Hematopoietic multipotent progenitor cell (in vitro differentiated cells): ENCODE results near the gene GNAI1. TPM values are rescaled to one million over a fixed set of nuclear protein-coding genes. Genes with fewer than 3 reads are reported as not detected.

Experiments
- DNase-seq, 3 donors: peaks; one replicate each; pipeline ENCODE4 v3.0.0-alpha.2; 2011 to 2015; ENCODE audit warnings: low read depth in 2 of 3, low spot score in 2 of 3
- total RNA-seq: library from RNA; depleted of rRNA; stranded (reverse); fragments of >200 nt; gene quantifications from one replicate; pipeline ENCODE4 v1.2.3, GENCODE V29; 2012

Gene GNAI1
- total RNA-seq, 1 donor, result 28.8 TPM

DNA sequence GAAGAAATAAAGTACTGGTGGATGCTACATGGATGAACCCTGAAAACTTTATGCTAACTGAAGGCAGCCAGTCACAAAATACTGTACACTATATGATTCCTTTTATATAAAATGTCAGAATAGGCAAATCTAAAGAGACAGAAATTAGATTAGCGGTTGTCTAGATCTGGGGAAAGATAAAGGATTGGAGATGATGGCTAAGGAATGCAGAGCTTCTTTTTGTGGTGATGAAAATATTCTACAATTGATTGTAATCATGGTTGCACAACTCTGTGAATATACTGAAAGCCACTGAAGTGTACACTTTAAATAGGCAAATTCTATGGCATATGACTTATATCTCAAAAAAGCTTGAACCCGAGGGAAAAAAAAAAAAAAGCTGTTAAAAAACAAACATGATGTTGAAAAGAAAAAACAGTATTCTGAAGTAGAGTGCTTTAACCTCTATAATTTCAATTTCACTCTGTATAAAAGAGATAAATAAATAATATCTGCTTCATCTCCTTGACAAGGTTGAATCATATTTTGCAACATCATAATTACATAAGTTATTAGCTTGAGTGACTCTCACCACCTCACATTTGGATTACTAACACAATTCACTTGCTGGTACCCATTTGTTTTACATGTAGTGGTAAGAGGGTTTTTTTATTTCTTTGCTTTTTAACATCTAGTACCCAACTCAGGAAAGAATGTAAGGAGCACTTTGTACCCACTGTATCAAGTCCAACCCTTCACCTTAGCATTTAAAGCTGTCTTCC, 2.8 kb upstream of the GNAI1 start:
- DNase-seq, result no peak

DNA sequence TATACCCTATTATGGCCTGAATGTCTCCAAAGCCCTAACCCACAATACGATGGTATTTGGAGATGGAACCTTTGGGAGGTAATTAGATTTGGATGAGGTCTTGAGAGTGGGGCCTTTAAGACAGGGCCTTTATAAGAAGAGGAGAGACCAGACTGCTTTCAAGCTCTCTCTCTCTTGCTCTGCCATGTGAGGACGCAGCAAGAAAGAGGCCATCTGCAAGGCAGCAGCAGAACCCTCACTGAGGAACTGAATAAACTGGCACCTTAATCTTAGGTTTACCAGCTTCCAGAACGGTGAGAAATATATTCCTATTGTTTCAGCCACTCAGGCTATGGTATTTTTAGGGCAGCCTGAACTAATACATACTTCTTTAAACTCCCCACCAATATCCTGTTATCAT, 2.0 kb upstream of the GNAI1 start:
- no peak for DNase-seq

DNA sequence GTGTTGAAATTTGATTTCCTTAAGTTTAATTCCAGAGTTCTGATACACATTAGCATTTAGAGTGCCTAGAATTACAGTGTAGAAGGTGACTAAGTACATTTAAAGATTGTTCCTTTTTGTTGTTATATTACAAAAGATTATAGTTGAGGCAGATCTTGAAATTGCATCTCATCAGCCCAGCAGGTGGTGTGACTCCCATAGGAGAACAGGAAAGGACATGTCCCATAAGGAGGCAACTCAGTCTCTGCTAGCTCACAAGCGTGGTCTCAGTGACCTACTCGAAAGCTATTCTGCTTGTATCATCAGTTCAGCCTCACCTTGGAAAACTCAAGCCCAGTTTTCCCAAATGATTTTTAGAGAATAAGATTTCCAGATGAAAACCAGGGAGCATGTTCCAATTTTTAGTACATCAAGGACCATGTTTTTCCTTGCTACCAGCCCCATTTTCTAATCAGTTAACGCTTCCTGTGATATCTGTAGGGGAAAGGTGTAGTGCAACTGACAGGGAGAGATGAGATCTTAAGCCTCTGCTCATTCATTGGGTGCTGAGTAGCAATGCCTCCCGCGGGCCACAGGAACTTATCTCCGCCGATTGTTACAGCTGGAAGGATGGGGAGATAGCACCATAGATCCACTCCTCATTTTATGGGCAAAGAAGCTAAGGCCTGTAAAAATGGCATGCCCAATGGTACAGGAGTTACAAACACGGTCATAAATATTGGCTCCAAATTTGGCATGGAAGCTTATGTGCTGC, 1.1 kb upstream of the GNAI1 start:
- DNase-seq, result no peak

DNA sequence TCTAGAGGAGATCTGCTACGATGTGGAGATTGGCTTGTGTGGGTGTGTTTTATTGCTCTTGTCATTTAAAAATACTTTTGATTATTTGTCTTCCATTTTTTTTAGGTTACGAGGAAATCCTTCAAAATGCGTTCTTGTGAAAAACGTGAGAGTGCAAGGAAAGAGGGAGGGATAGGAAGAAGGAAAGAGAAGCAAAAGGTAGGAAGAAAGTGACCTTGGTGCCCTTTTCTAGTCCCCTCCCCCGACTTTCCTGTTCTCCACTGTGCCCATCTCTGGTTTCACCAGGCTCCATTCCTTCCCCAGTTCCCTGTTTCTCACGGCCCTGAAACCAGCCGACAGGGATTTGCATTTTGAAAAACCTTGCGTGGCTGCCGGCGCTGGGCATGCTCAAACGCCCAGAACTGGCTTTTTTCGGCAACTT, 506 bp upstream of the GNAI1 start:
- peak in 1 of 3 donors; percentile 23 for DNase-seq

DNA sequence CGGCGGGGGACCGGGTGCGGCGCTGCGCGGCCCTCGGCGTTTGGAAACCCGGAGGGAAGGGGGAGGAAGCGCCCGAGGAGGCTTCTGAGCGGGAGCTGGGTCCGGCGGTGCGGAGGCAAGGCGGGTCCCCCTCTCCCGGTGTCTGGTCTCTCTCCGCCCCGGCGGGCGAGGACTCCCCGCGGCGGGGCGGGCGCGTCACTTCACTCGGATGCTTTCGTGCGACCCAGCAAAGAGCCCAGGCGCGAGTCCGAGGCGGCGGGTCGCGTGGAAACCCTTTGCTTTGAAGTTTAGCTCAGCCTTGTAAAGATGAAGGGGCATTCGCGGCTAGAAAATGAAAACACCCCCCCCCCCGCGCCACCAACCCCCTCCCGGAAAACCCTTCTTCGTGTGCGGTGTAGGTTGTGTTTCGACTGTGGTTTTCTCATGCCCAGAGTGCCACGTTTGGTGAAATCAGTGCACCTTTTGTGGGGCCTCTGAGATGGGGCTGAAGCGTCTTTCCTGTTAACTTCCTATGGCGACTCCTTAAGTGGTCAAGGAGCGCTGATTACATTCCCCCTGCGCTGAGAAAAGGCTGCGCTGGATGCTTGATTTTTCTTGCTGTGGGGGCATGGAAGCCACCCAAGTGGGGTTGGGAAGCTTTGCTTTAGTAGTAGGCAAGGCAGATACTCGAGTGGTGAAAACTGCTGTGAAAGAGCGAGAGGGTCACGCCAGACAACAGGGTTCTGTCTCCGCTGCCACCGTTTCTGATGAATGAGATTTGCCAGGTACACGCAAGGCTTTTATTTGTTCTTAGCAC, 876 bp downstream of the GNAI1 start:
- DNase-seq, result no peak

DNA sequence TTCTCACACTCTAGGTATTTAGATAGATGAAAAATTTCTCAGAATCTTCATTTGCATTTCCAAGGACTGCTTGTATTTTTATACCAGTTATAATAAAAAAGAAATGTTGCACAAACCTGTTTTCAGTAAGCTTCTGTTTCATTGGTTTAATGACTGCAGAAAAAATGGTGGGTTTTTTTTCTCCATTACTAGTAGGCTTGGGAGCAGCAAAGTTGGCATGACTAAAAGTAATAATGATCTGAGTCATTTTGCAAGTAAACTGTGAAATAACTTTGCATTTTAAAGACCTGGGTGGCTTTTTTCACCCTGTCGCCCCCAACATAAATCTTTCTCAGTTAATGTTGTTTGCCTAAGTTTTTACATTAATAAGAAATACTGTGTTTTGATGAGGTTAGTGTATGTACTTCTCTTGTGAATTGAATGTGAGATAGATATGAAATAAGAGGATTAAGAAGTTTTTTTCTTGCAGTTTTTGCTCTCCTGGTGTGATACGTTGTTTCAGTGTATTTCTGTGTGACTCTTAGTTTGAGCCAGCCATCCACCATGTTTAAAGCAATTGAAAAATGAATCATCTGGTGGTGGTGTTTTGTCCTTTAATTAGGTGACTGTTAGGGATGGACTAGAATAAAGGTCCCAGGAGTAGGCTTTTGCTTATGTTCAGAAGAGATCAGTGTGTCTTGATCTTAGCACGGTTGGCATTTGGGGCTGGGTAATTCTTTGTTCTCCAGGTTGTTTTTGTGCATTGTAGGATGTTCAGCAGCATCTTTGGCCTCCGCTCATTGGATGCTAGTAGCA, 1.8 kb downstream of the GNAI1 start:
- peak in 1 of 3 donors; percentile 18 for DNase-seq

DNA sequence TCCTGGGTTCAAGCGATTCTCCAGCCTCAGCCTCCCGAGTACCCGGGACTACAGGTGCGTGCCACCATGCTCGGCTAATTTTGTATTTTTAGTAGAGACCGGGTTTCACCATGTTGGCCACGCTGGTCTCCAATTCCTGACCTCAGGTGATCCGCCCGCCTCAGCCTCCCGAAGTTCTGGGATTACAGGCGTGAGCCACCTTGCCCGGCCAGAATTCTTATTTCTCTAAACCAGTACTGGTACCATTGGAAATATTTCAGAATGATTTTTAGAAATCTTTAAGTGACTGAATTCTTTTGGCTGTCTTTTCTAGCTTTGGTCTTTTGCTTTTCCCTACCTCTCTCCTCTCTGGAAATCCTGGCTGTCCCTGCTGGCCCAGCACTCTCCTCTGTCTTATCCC, 2.8 kb downstream of the GNAI1 start:
- no peak for DNase-seq

DNA sequence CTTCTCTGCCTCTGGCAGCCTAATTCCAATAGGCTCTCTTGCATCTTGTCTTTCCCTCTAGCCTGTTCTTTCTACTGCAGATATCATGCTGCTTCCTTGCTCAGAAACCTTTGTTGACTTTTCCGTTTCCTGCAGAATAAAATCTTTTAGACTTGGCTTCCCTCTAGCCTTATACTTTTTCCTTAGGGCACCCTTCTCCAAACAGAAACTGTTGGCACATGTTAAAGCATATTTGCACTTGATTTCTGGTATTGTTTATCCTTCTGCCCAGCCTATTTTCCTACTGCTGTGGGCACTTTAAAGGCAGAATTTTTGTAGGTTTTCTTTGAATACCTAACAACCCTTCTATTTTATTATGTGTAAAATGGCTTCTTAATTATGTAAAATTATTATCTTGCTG, 4.6 kb downstream of the GNAI1 start:
- no peak for DNase-seq

DNA sequence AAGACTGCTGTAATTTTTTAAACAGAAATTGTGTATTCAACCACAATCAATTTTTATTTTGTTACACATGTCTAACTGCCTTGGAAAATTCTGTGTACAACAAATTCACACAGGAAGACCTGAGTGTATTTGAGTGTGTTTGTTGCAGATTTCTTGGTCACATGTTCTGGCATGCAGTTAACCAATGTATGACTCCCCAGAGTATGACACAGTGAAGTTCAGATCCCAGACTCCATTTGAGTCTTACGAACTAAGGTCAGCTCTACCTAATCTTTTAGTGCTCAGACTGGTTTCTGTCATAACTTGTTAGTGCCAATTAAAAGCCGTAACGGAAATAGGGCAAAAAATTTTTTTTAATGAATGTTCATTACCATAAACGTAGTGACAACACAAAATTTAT, 5.8 kb downstream of the GNAI1 start:
- no peak for DNase-seq

DNA sequence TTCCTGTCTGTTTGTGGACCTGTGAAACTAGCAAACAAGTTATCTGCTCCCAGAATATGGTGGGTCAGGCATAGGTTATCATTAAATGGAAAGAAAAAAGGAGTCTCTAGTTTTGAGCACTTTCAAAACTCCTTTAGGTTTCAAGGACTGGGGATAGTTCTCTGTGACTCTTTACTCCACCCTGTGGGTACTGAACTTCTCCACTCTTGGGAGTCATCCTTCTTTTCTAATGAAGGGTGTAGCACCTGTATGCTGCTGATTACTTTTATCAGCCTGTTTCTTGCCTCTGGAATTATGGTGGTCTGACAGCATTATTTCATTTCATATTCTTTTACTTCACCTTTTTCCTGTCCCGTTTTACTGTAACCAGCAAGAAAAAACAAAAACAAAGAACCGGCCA, 6.7 kb downstream of the GNAI1 start:
- DNase-seq, result no peak

DNA sequence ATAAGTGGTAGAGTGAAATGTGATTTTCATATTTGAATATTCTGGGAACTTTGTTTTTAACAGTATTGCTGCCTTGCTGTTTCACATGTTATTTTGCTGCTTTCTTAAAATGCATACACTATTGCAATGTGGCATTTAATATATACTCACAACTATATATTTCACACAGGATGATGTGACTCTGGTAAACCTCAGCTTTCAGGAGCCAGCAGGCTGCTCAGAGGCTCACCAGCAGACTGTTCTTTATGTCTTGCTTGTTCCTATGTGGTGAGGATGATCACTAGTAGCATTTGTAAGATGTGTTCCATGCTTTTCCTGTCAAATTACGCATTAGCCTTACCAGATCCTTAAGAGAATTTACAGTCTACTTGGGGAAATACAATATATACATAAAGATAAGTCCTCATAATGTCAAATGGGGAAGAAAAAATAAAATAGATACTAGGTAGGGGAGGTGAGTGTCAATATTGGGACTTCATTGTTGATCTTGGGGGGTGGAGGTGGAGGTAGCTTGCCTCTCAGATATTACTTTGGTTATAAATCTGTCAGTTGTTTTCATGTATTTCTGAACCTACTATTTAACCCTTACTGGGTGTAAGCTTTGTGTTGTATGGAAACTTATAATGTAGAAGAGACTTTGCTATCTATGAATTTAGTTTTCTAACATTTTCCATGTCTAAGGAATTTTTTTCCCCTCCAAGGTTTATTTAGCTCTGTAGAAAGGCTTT, 8.4 kb downstream of the GNAI1 start:
- no peak for DNase-seq

DNA sequence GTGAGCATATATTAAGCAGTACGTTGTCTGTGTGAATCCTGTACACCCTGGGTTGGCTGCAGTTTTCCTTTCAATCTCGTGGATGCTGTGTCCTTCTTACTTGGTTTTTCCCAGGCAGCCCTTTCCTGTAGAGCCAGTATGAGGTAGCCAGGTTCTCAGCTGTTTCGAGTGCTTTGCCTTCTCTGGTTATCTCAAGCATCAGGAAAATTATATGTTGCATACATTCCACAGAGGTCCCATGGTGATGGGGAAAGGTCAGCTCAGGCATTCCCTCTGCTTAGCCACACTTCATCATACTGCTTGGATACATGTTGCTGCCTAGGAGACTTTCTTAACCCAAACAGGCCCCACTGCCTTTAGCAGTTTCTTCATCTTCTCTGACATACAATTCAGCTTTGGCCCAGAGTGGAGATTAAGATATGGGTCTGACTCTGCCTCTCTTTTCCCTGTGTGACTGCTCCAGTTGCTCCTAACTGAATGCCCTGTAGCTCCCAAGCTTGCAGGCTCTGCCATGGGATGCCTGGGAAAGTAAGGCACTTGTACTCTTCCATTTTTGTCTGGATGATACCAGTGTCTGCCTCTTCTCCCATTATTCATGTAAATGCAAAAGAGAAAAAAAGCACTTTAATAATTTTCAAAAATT, 11.3 kb downstream of the GNAI1 start:
- no peak for DNase-seq

DNA sequence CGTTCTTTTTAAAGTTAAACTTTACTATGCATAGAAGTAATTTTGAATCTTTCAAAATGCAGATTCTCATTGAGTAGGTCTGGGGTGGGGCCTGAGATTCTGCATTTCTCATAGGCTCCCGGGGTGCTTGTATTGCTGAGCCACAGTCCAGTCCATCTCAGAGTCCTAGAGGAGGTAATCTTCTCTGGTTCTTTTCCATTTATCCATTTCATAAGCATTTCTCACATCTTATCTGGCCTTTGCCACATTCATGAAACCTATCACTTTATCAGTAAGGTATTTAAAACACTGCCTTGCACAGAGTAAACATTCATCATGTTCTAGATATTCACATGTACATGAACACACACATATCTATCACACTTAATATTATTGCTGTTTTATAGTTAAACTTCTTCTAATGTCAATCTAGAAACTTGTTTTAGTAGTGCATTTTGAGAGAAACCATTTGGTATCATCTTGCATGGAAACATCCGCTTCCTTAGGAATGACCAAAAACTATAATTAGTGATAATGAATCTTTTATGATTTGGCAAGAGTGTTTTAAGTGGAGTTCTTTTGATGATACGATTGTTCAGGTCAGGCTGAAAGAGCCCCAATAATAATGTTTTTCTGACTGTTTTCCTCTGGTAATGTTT, 12.0 kb downstream of the GNAI1 start:
- no peak for DNase-seq

DNA sequence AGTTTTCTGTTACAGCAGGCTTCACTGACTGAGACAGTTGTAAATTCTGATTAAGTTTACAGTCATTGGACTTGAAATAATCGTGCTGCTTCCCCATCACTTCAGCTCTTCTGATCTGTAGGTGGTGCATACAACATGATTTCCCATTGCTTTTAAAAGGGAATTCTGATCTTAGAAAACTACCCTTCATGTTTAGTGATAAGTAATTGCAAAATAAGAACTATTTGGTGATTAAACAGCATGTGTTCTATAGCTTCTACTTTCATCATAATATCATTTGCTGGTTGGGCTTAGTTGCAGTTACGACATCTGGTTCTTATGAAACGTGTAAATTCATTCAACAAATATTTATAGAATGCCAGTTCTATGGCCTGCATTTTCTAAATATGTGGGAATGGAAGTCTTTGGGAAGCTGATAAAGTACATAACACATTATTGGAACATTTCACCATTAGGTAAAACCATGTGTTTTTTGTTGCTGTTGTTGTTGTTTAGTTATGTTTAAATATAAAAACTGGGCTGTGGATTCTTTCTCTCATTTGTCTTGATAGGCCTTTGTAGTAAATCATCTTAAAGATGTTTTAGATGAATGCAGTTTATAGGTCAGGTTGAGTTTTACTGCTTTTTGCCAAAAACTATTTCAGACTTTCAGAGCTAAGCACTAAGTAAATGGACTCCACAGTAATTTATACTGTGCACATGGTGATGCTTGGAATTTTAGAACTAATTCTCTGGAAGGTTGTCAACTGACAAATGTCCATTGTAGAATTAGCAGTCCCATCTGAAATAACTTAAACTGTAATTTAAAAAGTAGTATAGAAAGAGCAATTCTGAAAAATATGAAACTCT, 13.1 kb downstream of the GNAI1 start:
- DNase-seq, result no peak

DNA sequence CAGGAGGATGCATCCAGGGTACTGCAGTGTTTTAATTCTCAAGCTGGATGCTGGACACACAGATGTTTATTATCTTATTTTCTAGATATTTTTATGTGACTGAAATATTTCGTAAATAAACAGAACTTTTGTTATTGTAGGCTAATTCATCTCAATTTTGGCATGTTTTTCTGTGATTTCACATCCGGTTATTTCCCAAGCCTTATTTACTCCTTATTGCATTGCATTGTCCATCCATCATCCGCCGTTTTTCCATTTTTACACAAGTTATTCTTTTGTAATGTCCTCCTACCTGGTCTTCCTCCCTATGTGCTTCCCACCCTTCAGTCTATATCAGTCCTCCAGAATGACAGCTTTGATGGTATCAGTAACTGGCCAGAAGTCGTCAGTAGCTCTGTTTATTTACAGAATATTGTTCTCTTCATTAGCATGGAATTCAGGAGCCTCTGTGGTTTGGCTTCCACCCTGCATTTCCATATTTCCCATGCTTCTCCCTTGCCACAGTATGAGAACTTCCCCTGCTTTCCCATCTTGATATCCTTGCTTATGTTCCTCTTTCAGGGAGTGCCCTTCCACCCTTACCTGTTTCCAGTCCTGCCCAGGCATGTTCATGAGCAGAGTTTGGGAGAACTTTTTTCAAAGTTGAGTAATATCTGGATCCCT, 16.1 kb downstream of the GNAI1 start:
- no peak for DNase-seq

DNA sequence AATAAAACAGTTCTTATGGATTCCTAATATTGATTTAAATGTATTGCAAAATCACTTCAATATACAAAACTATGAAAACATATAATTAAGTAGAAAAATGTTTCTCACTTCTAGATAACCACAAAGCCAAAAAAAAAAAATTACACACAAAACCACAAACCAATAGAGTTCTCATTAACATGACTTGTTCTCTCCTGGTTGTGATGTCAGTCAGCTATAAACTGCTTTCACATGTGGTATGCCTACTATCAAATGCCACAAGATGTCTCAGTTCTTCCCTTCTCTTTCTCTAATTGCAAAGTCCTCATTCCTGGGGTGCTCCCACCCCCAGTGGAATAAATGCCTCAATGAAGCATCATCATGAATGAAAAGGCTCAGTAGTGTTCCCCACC, 16.6 kb downstream of the GNAI1 start:
- DNase-seq, result peak in 2 of 3 donors; percentile 69 to 82

DNA sequence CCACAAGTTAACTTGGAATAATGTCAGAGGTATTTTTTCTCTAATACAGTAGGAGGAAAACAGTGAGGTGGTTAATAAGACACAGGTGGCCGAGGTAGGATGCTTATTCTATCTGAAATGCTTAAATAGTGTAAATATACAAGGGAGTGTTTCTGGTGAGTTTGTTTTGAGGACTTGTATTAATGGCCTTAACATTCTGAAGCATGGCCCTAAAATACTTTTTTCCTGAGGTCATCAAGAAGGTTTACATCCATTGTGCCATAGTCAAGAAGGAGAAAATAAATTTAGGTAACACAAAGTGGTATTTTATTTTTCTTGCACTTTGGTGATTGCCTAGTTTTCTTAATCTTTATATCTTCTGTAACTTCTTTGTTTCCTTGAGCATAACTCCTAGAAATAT, 18.8 kb downstream of the GNAI1 start:
- DNase-seq, result no peak
